ENCODE measurements around the gene NOL9.

DNA sequence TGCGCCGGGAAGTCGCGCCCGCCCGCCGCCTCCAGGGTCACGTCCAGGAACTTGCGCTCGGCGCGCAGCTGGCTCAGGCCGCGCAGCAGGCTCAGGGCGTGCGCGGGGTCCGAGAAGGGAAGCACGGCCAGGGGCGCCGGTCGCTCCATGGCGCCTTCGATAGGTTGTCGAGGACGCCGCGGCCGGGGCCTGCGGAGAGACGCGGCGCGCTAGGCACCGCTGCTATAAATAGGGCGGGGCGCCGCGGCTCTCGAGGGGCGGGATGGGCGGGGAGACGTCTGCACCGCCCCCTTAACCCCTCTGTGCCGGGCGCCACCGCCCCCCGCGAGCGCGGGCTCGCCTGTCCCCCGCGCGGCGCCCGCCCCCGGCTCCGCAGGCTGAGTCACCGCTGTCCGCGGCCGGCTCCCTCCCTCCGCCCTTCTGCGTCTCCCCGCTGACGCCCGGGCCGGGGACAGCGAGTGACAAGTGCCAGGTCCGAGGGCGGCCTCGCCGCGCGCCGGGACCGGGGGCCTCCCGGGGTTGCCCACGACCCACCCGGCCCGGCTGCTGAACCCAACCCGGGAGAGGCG lies 48.4 kb upstream of the NOL9 start, which contains the start of gene KLHL21:
- TF ChIP-seq, protein P1, sequence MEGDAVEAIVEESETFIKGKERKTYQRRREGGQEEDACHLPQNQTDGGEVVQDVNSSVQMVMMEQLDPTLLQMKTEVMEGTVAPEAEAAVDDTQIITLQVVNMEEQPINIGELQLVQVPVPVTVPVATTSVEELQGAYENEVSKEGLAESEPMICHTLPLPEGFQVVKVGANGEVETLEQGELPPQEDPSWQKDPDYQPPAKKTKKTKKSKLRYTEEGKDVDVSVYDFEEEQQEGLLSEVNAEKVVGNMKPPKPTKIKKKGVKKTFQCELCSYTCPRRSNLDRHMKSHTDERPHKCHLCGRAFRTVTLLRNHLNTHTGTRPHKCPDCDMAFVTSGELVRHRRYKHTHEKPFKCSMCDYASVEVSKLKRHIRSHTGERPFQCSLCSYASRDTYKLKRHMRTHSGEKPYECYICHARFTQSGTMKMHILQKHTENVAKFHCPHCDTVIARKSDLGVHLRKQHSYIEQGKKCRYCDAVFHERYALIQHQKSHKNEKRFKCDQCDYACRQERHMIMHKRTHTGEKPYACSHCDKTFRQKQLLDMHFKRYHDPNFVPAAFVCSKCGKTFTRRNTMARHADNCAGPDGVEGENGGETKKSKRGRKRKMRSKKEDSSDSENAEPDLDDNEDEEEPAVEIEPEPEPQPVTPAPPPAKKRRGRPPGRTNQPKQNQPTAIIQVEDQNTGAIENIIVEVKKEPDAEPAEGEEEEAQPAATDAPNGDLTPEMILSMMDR (IDR thresholded peaks at IDR 0.05): no peak
- TF ChIP-seq POLR2A (IDR thresholded peaks at IDR 0.05) (peak in 1 of 2 donors; percentile 62), EP300 (IDR thresholded peaks at IDR 0.05) (no peak)
